ENCODE data around the gene EVPL. TPM values are rescaled to one million over a fixed set of nuclear protein-coding genes. Genes with fewer than 3 reads are reported as not detected.
"Not testable (repeated sequence)": the region's sequence is repeated elsewhere in the genome, so short reads cannot be mapped to it uniquely, and the experiment has no call there.

Gene EVPL
- not detected for total RNA-seq

DNA sequence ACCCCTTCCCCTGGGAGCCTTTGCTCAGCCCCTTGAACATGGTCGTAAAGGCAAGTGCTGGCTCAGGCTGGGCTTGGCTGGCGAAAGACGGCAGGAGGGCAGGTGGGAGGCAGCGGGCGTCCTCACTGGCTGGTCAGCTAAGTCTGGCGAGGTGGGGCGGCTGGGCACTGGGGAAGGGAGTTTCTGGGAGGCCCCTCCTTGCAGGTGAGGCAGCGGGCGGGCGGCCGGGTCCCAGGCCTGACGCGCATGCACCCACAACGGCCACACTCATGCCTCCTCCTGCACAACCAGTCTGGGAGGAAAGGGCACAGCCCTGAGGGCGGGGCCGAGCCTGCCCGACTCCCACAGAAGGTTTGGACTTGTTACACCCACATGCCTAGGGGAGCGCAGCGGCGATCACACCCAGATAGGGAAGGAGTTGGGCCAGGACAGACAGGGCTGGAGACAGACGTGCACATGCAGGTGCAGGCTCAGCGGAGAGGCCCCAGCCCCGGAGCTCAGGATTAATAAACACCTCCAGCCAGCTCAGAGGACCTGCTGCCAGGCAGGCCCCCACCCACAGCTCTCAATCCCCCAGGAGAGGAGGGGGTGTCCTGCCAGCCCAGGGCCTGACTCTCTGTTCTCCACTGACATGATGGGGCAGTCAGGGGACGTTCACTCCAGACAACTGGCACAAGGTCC is at the start of gene EVPL:
EVPL (minus strand) TSS at position 148 of the 681 bp plus-strand sequence; CDS start at position 40, 108 bp downstream.
- no peak for DNase-seq

DNA sequence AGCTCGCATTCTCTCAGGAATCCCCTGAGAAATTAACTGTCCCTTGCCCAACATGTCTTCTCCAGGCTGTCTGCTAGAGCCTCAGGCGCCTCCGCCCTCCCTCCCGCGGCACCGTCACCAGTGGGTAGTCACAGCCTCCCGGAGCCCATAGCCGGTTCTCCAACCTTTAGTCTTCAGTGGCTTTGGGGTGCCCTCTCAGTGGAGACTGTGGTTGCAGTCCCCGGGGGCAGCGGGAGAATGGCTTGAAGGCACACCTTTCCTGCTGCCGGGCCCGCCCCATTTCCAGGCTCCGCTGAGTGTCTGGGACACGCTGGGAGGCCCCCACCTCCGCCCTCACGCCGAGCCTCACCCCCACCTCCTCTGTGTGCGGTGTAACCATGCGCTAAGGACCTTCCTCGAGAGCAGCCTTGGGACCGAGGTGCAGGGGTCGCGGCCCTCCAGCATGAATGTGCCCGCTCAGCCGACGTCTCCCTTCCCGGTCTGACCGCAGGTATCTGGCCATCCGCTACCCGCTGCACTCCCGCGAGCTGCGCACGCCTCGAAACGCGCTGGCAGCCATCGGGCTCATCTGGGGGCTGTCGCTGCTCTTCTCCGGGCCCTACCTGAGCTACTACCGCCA is 49.1 kb upstream of the EVPL start:
- DNase-seq: no peak

DNA sequence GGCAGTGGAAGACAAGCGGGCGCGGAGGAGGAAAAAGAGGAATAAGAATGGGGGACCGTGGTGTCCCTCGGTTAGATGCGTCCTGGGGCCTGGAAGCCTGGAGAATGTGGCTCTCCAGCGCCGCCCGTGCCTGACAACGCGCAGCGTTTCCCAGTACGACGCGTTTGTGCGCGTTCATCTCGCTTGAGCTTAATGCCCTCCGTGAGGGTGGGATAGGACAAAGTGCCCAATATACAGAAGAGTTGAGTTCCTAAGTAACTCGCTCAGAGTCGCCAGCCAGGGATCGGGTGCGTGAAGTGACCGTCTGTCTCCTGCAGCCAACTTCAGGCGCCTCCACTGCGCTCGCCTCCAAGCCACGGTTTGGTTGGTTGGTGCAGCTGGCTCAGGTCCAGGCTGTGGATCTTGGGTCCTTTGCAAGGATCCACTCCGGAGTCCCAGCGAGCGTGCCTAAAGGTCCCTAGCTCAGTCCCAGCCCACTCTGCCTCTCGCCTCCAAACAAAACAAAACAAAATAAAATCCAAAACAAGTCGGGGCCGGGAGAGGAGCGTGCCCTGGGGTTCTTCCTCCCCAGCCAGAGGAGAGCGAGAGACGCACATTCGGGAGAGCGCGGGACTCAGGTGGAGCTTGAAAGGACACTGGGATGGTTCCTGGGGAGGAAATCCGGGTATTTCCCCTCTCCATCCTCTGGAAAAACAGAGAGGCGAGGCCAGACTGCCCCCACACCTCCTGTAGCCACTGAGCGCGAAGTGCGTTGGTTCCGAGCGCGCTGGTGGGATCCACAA is 48.4 kb upstream of the EVPL start:
- no peak for DNase-seq

DNA sequence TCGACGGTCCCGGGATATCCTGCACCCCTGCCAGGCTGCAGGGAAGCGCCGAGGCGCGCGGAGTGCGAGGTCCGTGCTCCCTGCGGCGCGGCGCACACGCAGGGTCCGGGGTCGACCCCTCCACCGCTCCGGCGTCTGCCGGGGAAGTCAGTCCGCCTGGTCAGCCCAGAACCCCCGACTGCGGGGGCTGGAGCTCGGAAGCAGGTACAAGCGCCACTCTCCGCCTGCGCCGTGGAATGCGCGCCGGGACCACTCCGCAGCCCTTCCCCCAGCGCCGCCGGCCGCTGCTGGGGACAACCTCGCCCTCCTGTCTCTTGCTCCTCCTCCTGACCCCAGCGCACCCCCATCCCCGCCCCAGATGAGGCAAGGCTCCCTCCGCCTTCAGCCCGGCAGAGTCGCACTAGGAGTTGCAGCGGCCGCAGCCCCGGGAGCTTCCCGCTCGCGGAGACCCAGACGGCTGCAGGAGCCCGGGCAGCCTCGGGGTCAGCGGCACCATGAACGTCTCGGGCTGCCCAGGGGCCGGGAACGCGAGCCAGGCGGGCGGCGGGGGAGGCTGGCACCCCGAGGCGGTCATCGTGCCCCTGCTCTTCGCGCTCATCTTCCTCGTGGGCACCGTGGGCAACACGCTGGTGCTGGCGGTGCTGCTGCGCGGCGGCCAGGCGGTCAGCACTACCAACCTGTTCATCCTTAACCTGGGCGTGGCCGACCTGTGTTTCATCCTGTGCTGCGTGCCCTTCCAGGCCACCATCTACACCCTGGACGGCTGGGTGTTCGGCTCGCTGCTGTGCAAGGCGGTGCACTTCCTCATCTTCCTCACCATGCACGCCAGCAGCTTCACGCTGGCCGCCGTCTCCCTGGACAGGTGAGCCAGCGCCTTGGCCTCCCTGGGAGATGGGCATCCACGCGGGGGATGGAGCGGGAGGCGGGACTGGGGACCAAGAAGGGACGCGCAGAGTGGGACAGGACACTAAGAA is 47.6 kb upstream of the EVPL start, which contains the start of gene GALR2:
GALR2 (plus strand) TSS at position 392 of the 974 bp plus-strand sequence; CDS start at position 495, 103 bp downstream.
- DNase-seq: no peak

DNA sequence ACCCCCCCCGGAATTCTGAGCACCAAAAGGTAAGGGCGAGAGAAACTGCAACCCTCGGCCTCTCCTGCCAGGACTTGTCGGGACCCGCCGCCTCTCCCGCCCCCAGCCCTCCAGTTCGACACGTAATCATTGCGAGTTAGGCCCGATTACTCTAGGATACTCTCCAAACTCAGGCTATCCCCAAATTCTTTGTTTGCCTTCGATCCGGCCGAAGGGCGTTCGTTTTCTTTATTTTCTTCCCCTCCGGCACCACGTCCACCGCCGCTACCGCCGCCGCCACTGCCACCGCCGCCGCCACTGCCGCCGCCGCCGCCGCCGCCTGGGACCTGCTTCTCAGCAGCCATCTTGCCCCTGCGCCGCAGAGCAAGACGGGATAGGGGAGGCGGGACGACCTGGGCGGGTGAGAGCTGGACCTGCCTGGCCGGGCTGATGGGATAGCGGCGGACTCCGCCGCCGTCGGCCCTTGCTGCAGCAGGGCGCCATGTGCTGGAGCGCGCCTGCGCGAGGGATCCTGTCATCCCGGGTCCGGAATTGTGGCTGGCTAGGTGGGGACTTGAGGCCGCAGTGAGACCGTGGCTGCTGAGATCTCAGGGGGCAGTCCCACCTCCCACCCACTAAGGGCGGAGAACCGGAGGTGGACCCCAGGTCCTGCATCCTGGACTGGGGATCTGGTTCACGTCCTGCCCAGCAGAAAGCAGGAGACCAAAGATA is 45.2 kb upstream of the EVPL start, which contains the start of gene SRP68:
SRP68 (minus strand) TSS at position 370 of the 711 bp plus-strand sequence; CDS start at position 344, 26 bp downstream.
- DNase-seq: peak; percentile 96

DNA sequence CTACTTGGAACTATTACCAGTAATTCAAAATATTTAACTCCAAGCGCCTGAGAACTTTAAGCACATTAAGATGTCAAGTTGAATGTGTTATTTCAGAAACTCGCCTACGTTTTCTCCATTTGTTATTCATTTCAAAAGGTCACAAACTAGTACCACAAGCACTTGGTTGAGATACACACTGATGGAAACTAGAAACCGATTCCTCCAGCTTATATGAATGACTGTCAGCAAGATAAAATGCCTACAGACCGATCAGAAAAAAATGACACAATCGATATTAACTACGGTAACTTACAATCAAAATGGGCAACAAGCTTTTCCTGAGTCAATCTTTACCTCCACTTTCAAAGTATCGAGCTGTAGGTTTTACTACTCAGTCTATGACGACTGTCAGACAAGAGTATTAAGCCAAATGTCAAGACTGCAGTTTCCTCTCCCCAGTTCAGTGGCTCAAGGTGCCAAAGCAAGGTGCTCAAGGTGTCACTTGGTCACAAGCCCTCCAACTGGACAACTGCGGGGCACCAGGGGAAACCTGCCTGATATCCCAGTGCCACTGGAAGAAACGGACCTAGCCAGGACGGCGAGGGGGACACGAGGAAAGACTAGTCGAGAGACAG is 44.5 kb upstream of the EVPL start:
- no peak for DNase-seq

DNA sequence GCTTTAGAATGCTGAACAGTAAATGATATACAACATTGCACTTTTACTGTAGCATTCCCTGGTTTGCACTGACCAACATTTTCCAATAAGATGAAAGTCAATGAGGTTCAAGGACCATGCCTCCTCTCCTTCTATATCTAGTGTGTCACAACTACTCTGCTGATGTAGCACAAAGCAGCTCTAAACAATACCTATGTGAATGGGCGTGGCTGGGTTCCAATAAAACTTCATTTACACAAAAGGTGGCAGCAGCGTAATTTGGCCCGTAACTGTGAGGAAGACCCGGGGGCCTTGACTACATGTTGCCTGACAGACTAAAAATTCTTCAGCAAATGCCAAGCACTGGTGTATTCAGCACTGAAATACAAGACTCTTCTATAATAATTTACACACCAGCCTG is 38.7 kb upstream of the EVPL start:
- DNase-seq: no peak

DNA sequence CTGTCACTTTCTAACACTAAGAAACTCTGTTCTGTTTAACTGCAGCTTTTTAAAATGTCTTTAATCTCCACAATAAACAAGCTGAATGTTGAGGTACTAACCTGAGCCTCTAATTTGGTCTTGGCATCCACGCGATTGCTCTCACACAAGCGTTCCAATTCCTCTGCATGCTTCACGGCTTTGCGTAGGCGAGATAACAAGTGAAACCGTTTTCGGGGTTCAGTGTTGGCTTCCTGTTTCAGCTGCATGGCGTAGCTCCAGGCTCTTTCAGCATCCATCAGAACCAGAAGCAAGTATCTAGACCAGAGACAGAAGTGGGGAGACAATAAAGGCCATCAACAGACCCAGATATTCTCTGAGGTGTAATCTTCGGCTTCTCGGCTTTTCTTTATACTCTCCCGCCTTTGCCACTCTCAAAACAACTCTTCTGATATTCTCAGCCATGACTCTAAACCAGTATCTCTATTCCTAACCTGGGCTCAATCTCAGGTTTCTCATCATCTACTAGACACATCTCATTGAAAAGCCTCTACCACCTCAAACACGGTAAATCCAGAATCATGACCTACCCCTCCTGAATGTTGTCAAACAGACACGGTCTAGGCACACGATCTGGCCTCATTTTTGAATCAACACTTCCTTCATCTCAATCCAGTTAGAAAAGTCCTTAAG is 36.9 kb upstream of the EVPL start:
- DNase-seq: no peak

DNA sequence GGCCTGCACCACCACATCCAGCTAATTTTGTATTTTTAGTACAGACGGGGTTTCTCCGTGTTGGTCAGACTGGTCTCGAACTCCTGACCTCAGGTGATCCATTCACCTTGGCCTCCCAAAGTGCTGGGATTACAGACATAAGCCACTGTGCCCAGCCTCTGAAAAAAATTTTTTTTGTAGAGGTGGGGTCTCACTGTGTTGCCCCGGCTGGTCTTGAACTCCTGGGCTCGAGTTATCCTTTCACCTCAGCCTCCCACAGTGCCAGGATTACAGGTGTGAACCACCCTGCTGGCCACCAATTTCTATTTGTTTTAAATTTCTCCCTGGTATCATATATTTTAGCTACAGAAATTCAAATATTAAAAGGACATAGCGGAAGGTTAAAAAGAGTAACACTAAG is 31.2 kb upstream of the EVPL start:
- DNase-seq: not testable (repeated sequence)

DNA sequence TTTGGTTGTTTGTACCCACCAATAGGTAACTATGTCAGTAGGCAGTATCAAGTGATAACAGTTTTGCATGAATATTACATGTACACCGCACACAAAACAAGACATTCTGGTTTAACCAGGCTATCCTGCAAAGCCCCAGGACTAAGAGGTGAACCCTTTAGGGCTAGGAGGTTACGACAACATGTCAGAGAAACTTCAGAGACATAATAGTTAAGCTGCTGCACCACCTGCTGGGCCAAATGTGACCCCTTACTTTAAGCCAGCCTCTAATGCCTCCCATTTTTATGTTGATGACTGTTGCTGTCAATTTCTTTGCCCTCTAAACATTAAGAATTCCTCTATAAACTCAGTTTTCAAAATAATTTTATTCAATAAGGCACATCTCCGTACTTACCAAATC is 29.8 kb upstream of the EVPL start:
- DNase-seq: no peak

DNA sequence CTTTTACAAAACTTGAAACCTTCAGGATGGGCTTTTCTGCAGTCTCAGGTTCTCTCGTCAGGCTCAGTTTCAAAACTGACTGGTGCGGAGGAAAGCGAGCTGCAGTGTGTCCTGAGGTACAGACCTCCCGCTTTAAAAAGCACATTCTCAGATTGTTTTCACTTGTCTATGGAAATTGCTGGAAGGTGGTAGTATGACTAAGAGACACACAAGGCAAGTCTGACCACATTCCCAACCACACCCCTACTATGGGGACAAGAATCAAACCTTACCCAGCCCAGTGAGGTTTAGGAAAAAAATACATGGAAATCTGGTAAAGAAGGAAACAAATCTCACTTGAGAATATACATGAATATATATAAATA is 27.0 kb upstream of the EVPL start:
- no peak for DNase-seq

DNA sequence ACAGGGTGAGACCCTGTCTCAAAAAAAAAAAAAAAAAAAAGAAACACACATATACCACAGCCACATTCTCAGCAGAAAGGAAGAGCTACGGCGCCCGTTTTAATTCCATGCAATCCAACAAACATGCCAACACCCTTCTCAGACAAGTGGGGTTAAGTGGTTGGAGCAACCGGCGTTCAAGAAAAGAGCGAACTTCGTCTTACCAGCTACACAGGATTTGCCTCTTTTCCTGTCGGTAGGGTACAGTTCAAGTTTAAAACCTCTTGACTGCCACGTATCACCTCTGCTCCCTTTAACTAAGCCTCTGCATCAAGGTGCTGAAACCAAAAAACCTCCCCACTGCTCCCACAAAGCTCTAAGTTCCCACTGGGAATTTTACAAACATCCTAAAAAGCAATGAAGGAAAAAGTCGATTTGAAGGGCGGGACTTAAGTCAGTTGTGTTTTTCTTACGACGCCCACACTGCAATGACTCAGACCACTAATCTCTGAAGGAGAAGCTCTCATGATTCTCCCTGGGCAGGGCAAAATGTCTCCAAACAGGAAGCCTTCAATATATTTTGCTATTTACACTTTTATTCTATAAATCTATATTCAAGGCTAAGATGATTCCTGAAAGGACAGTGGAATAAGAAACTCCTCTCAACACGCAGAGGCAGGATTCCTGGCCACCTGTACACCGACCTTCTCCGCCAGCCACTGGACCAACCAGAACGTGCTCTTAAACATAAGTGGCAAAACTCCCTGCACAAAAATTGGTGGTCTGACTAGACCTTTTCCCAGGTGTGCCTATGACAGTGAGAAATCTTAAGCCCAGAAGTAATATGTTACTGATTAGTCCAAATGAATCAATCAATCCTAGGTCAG is 26.4 kb upstream of the EVPL start:
- no peak for DNase-seq

DNA sequence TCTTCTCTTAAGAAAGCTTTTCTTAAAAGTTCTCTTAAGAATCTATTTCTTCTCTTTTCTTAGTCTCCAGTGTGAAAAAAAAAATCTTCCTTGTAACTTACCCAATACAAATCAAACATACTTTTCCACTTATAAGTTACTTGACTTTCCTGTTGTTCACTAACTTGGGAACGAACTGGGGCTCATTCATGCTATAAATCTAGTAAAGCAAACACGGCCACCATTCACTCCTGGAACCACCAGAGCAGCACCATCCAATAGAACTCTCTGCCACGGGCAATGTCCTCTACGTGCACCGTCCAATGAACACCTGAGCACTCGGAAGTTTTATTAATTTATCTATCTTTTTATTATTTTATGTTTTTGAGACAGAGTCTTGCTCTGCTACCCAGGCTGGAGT is 24.5 kb upstream of the EVPL start:
- no peak for DNase-seq

DNA sequence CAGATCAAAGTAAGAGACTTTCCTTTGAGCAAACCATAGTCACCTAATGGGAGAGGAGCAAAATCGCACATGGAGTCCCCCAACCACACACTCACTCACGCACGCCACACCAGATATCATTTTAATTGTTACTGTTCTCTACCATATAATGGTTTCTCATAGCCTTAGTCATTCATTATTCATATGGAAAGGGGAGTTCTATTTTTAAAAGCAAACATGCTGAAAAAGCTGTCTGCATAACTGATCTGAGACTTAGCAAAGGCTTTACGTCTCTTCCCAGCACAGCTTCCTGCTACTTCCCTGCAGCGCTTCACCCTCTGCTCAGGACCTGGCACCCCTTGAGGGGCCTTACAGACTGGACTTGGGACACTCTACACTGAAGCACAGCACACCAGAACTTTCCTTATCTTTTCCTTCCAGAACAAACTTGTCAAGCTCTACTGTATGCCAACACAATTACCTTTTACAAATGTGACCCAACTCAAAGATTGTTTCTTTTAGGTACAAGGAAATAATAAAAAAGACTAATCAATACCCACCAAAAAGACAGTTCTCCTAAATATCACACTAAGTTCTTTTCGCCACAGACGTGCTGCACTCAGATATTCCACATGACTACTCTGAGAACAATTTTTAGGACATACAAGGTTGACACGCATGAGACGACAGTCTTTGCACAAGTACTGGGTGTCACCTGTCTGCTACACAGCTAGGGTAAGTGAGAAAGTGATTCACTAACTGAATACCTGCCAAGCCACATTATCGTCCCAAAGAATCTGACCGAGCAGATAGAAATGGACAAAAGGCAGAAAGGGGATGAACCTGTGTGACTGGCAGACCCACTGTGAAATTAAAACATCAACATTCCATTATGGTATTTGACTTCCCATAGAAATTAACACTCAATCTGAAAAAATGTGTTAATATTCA is 23.7 kb upstream of the EVPL start:
- no peak for DNase-seq

DNA sequence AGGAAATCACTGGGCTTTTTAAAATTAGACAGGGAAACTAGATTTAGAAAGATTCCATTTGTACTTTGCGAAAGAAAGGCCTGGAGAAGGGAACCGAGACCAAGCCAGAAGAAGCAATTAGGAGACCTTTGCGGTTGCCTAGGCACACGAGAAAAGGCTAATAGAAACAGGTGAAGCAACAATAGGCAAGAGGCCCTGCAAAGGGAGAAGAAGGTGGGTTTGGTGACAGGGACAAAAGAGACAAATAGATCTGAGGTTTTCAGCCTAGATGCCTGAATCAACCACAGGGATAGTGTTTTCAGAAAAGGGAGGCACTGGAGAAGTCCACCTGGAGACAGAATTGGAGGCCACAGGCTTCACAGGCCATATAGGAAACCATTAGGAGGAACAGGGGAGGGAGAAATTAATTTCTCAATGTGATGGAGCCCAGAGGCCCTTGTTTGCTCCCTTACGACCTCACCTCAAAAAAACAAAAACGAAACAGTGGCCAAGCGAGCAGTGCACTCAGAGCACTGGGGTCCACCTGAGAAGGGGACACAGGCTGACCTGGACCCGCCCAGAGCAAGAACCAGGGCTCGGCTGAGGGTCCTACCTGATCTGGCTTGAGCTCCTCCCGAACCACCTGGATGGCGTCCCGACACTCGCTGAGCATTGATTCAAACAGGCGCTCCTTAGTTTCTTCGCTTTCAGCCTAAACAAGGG is 22.9 kb upstream of the EVPL start:
- no peak for DNase-seq

DNA sequence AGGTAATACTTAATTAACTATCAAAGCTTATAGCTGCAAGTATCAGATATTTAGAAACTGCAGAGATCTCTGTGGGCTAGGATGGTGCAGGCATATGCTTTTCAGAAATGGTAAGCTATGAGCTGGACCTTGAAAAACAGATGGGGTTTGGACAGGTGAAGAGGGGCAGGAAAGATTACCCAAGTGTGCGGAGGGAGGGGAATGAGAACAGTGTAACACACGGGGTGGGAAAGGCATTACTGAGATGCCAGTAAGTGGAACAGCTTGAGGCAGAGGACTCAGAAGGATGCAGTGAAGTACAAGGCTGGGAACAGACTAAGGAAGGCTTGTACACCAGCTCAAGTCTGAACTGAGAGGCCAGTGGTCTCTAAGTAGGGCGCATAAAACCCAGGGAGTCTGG is 22.1 kb upstream of the EVPL start:
- DNase-seq: no peak

DNA sequence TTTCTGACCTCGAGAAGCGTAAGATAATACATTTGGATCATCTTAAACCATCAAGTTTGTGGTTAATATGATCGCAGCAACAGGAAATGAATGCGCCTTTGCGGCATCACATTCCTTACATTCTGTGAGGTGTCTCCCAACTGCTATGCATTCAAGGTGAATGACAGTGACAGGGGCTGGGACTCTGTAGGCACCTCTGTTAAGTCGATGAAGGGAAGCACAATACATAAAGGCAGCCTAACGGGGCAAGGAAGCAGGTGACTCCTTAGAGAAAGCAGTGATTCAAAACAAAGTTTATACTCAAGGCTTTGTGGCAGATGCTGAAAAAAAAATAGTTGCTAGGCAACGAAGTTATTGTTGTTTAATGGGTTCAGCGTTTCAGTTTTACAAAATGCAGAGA is 21.6 kb upstream of the EVPL start:
- DNase-seq: no peak
